IPS-NIHi7 (cell line): ENCODE data around the gene RDX.
"Not testable (repeated sequence)": the region's sequence is repeated elsewhere in the genome, so short reads cannot be mapped to it uniquely, and the experiment has no call there.

Source experiments
- DNase-seq: peaks from one replicate; pipeline ENCODE4 v3.0.0; 2012; ENCODE audit warnings: mixed read lengths; ENCODE audit errors: extremely low spot score

RDX gene

GRCh38 chr11:110296226-110297075 lies at the start of gene RDX:
RDX (minus strand) TSS chr11:110296614; CDS start chr11:110279692, 16,922 bp downstream.
- DNase-seq = peak; percentile 90

- no peak for DNase-seq
Measured at GRCh38 chr11:110345743-110346142, 49.3 kb upstream of the RDX start.

- DNase-seq = no peak
Measured at GRCh38 chr11:110340436-110340835, 44.0 kb upstream of the RDX start.

- no peak for DNase-seq
Measured at GRCh38 chr11:110339456-110340250, 43.2 kb upstream of the RDX start.

DNA sequence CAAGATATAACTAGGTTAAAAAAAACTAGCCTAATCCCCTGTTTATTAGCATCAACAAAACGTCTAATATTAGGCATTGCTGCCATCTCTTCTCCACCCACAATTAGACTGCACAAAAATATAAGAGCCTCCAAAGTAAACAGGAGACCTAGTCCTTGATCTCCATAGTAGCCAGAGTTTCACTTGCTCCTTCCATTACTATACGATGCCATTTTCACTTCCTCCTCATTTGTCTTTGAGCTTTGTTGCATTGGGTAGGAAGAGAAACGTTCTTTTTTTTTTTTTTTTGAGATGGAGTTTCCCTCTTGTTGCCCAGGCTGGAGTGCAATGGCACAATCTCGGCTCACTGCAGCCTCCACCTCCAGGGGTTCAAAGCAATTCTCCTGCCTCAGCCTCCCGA lies 42.3 kb upstream of the RDX start:
- DNase-seq = no peak

DNA sequence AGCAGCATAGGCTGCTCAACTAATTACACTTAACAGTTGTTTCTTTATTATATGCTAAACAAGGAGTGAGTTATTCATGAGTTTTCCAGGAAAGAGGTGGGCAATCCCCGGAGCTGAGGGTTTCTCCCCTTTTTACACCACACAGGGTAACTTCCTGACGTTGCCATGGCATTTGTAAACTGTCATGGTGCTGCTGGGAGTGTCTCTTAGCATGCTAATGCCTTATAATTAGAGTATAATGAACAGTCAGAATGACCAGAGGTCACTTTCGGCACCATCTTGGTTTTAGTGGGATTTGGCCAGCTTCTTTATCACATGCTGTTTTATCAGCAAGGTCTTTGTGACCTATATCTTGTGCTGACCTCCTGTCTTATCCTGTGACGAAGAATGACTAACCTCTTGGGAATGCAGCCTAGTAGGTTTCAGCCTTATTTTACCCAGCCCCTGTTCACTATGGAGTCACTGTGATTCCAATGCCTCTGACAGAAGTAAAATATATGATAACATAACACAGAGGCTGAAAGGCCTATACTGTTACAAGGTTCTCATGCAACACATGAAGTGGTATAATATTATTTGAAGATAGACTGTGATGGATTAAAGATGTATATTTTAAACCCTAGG lies 41.3 kb upstream of the RDX start:
- DNase-seq = peak; percentile 17

DNA sequence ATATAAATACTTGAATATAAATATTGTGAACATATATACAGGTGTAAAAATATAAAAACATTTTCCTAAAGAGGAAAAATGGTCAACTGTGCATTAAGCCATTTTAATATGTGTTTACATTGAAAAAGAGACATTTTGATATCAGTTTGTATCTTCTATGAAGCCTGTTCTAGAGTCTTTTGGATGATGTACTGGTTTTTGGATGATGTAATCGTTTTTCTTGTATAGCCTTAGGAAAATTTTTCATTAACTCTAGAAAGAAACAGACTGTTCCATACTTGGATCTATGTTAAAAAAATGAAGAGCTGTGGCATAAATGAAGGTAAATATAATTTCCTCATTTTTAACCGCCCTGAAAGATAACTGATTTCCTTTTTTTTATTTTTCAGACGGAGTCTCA lies 39.6 kb upstream of the RDX start:
- DNase-seq = no peak

- no peak for DNase-seq
Measured at GRCh38 chr11:110335358-110335757, 38.9 kb upstream of the RDX start.

GRCh38 chr11:110331626-110332025 lies 35.2 kb upstream of the RDX start:
- DNase-seq = no peak

DNA sequence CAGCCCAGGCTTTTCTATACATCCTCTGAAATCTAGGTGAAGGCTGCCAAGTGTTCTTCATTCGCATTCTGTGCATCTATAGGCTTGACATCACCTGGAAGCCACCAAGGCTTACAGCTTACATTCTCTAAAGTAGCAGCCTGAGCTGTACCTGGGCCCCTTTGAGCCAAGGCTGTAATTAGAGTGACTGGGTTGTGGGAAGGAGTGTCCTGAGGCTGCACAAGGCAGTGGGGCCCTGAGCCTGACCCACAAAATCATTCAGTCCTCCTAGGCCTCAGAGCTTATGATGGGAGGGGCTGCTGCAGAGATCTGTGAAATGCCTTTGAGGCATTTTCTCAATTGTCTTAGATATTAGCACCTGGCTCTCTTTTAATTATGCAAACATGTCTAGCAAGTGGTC lies 33.0 kb upstream of the RDX start:
- no peak for DNase-seq

DNA sequence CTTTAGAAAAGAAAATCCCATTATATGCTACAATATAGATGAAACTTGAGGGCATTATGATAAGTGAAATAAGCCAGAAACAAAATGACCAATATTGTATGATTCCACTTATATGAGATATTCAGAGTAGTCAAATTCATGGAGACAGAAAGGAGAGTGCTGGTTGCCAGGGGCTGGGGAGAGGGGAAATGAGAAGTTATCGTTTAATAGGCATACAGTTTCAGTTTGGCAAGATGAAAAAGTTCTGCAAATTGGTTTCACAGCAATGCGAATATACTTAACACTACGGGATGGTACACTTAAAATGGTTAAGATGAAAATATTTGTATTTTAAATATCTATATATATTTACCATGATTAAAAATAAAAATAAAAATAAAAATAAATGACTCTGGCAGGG lies 31.1 kb upstream of the RDX start:
- no peak for DNase-seq

DNA sequence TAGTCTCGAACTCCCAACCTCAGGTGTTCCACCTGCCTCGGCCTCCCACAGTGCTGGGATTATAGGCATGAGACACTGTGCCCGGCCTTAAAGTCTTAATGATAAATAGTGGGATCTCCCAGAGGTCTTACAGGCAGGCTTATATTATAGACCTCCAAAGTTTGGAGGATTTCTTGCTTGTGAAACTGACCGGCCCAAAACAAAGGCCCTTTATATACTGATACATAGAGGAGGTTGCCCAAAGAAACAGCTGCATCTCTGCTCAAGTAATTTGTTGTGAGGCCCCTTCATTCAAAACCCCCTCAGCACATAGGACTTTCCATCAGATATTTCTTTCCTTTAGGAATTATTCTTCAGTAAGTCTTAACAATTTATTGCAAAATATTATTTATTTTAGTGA lies 27.4 kb upstream of the RDX start:
- no peak for DNase-seq

DNA sequence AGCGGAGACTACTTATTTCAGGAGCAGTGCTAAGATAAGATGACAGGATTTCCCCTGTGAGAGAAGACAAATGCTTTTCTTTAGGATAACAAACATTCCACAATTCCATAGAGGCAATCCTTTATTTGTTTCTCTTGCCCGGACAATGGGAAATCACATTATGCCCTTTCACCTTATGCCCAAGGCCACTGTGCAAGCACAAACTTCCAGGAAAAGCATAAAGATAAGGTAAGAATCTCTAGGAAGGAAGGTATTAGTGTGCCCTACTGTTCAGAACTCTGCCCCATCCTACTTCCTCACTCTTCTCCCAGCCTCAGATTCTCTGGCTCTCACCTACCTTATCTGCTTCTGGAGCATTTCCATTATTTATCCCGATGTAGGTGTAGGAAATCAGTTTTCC lies 23.1 kb upstream of the RDX start:
- DNase-seq = no peak

DNA sequence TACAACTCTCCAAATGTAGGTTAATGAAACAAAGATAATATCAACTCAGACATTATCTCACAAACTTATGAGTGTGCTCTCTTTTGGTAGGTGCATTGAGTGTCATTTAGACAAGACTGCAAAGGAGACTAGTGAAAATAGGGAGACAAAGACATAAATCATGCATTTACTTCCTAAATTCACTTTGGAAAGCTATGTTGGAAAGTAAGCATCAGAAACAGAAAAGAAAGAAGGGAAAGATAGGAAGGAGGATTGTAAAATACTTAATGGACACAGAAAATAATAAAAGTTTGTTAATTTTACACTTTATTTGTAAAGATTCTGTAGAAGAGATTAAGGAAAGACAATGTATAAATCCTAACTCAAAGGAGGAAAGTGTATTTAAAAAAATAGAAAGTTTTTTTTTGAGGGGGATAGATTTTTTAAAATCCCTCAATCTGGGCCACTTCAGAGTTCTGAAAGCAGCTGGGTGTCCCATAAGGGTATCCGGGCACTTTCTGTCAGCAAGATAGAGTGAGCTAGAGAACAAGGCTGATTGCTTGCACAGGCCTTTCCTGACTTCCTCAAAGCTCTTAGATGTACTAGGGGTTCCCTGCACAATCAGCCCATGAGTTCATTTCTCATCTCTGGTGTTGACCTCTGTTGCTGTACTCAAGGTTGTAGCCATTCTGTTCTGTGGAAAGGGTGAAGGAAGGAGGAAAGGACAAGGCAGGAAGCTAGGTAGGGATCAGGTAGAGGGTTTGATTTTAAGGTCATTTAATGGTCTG lies 22.4 kb upstream of the RDX start:
- no peak for DNase-seq

GRCh38 chr11:110317516-110317932 lies 21.1 kb upstream of the RDX start:
- DNase-seq = no peak

- no peak for DNase-seq
Measured at GRCh38 chr11:110314366-110315095, 18.1 kb upstream of the RDX start.

- DNase-seq = no peak
Measured at GRCh38 chr11:110312670-110313069, 16.3 kb upstream of the RDX start.

DNA sequence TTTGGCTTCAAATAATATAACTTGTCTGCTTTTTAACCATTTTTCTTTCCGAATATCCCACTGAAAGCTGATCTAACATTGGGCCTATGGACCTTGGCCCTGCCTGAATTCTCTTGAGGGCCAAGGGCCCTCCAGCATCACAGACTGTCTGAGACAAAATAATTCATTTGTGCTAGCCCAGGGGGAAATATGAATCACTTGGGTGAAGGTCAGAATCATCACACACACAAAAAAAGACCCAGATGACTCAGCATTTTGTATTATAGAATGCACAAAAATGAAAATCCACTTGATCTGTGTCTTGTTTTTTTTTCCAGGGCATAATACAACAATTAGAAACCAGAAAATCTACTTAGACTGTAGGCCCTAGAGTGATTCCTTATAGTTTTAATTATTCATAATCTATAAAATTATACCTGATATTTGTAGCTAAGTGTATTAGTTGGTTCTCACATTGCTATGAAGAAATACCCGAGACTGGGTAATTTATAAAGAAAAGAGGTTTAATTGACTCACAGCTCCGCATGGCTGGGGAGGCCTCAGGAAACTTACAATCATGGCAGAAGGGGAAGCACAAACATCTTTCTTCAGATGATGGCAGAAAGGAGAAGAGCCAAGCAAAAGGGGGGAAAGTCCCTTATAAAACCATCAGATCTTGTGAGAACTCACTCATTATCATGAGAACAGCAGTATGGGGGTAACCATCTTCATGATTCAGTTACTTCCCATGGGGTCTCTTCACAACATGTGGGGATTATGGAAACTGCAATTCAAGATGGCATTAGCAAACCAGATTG lies 15.6 kb upstream of the RDX start:
- no peak for DNase-seq

GRCh38 chr11:110308071-110308470 lies 11.7 kb upstream of the RDX start:
- no peak for DNase-seq

- DNase-seq = not testable (repeated sequence)
Measured at GRCh38 chr11:110306019-110306388, 9.6 kb upstream of the RDX start.
